Fibroblast of skin of abdomen (primary cell): ENCODE results near the gene PRKG1.
"Not testable (repeated sequence)": the region's sequence is repeated elsewhere in the genome, so short reads cannot be mapped to it uniquely, and the experiment has no call there.

Experiments used
- DNase-seq: peaks from one replicate; pipeline ENCODE4 v3.0.0-alpha.2; 2013

Gene PRKG1

GRCh38 chr10:51439645-51440044 is 365.4 kb downstream of the PRKG1 start:
- no peak for DNase-seq

GRCh38 chr10:51445588-51445987 is 371.3 kb downstream of the PRKG1 start:
- DNase-seq, result no peak

GRCh38 chr10:51447119-51447518 is 372.8 kb downstream of the PRKG1 start:
- DNase-seq, result no peak

- DNase-seq, result not testable (repeated sequence)
These were observed 381.5 kb downstream of the PRKG1 start for GRCh38 chr10:51455762-51456161.

- no peak for DNase-seq
These were observed 385.2 kb downstream of the PRKG1 start for GRCh38 chr10:51459476-51459875.

GRCh38 chr10:51462076-51462779 is 387.9 kb downstream of the PRKG1 start:
- DNase-seq, result peak; percentile 39

- peak; percentile 26 for DNase-seq
These were observed 394.1 kb downstream of the PRKG1 start for GRCh38 chr10:51468424-51468823.

GRCh38 chr10:51469686-51470085 is 395.4 kb downstream of the PRKG1 start:
- DNase-seq, result no peak

GRCh38 chr10:51471271-51471670 is 397.0 kb downstream of the PRKG1 start:
- DNase-seq, result no peak

- DNase-seq, result no peak
These were observed 397.9 kb downstream of the PRKG1 start for GRCh38 chr10:51472154-51472553.

- DNase-seq, result no peak
These were observed 405.4 kb downstream of the PRKG1 start for GRCh38 chr10:51479711-51480110.

GRCh38 chr10:51485668-51486067 is 411.4 kb downstream of the PRKG1 start:
- DNase-seq, result no peak

- DNase-seq, result no peak
These were observed 413.3 kb downstream of the PRKG1 start for GRCh38 chr10:51487576-51487975.

- no peak for DNase-seq
These were observed 414.6 kb downstream of the PRKG1 start for GRCh38 chr10:51488766-51489408.

GRCh38 chr10:51498424-51498823 is 424.1 kb downstream of the PRKG1 start:
- DNase-seq, result no peak

- peak; percentile 11 for DNase-seq
These were observed 427.1 kb downstream of the PRKG1 start for GRCh38 chr10:51501396-51501795.

- DNase-seq, result no peak
These were observed 427.8 kb downstream of the PRKG1 start for GRCh38 chr10:51502124-51502523.

GRCh38 chr10:51503378-51503777 is 429.1 kb downstream of the PRKG1 start:
- no peak for DNase-seq

GRCh38 chr10:51507476-51507875 is 433.2 kb downstream of the PRKG1 start:
- DNase-seq, result no peak

GRCh38 chr10:51508156-51508555 is 433.9 kb downstream of the PRKG1 start:
- no peak for DNase-seq

- DNase-seq, result peak; percentile 21
These were observed 435.9 kb downstream of the PRKG1 start for GRCh38 chr10:51510231-51510630.

- no peak for DNase-seq
These were observed 447.3 kb downstream of the PRKG1 start for GRCh38 chr10:51521605-51522004.

GRCh38 chr10:51522858-51523257 is 448.6 kb downstream of the PRKG1 start:
- no peak for DNase-seq

GRCh38 chr10:51523440-51523839 is 449.2 kb downstream of the PRKG1 start:
- DNase-seq, result no peak
